Measurements from ENCODE around the gene THSD7B. TPM values are rescaled to one million over a fixed set of nuclear protein-coding genes. Genes with fewer than 3 reads are reported as not detected.

The THSD7B gene
- total RNA-seq, 1 donor from 2014 or later: 0.81 TPM

DNA sequence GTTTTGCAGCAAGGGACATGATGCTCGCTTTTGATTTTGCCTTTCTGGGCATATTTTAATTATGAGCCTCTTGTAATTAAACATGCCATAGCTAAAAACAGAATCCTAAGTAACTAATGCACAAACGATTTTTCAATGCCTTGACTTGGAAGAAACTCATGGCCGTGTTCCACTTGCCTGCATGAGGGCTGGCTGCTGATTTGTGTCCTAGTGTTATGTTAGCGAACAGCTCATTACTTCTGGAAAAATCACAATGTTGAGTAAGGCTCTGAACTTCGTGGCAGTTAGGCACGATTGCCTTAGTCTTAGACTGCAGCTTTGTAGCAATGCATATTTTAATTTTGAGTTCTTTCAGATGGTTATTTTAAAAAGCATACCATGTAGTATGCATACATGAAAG, 4.5 kb downstream of the THSD7B start:
- H3K4me3 ChIP-seq (ENCODE audit: low read depth, low read length): no peak overlapping the region
- DNase-seq (ENCODE audit: low read depth): no peak
- TF ChIP-seq, protein P1, sequence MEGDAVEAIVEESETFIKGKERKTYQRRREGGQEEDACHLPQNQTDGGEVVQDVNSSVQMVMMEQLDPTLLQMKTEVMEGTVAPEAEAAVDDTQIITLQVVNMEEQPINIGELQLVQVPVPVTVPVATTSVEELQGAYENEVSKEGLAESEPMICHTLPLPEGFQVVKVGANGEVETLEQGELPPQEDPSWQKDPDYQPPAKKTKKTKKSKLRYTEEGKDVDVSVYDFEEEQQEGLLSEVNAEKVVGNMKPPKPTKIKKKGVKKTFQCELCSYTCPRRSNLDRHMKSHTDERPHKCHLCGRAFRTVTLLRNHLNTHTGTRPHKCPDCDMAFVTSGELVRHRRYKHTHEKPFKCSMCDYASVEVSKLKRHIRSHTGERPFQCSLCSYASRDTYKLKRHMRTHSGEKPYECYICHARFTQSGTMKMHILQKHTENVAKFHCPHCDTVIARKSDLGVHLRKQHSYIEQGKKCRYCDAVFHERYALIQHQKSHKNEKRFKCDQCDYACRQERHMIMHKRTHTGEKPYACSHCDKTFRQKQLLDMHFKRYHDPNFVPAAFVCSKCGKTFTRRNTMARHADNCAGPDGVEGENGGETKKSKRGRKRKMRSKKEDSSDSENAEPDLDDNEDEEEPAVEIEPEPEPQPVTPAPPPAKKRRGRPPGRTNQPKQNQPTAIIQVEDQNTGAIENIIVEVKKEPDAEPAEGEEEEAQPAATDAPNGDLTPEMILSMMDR (conservative IDR thresholded peaks at IDR 0.05; ENCODE audit: low read depth, low read length): no peak

GRCh38 chr2:136770384-136770783, 5.0 kb downstream of the THSD7B start:
- TF ChIP-seq, protein P1 (conservative IDR thresholded peaks at IDR 0.05; ENCODE audit: low read depth, low read length): no peak
- DNase-seq (ENCODE audit: low read depth): no peak
- no peak overlapping the region for H3K4me3 ChIP-seq (ENCODE audit: low read depth, low read length)

DNA sequence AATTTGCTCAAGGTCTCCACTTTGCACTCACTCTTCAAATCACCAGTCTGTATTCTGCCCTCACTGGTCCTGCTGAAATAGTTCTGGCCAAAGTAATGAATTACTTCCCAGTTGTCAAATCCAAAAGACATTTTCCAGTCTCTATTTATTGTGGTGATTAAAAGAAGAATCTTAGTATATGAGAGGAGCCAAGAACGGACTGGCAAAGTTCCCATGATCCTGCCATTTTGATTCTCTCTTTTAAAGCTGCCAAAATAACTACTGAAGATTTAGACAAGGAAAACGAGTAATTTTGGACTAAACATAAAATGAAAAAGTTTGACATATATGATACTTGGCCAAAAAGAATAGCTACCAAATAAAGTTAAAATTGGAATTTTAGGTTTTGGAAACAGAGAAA, 12.0 kb downstream of the THSD7B start:
- no peak for DNase-seq (ENCODE audit: low read depth)
- no peak overlapping the region for H3K4me3 ChIP-seq (ENCODE audit: low read depth, low read length)
- TF ChIP-seq, protein P1 (conservative IDR thresholded peaks at IDR 0.05; ENCODE audit: low read depth, low read length): no peak

GRCh38 chr2:136783856-136784255, 18.5 kb downstream of the THSD7B start:
- TF ChIP-seq, protein P1 (conservative IDR thresholded peaks at IDR 0.05; ENCODE audit: low read depth, low read length): no peak
- DNase-seq (ENCODE audit: low read depth): no peak

GRCh38 chr2:136785215-136785614, 19.9 kb downstream of the THSD7B start:
- TF ChIP-seq, protein P1 (conservative IDR thresholded peaks at IDR 0.05; ENCODE audit: low read depth, low read length): no peak
- DNase-seq (ENCODE audit: low read depth): no peak
- H3K4me3 ChIP-seq (ENCODE audit: low read depth, low read length): no peak overlapping the region

More at GRCh38 chr2:136783856-136784255, 18.5 kb downstream of the THSD7B start:
- no peak overlapping the region for H3K4me3 ChIP-seq (ENCODE audit: low read depth, low read length)

GRCh38 chr2:136787970-136788369, 22.6 kb downstream of the THSD7B start:
- peak; percentile 61 for DNase-seq (ENCODE audit: low read depth)
- H3K4me3 ChIP-seq (ENCODE audit: low read depth, low read length): no peak overlapping the region
- TF ChIP-seq, protein P1 (conservative IDR thresholded peaks at IDR 0.05; ENCODE audit: low read depth, low read length): no peak

DNA sequence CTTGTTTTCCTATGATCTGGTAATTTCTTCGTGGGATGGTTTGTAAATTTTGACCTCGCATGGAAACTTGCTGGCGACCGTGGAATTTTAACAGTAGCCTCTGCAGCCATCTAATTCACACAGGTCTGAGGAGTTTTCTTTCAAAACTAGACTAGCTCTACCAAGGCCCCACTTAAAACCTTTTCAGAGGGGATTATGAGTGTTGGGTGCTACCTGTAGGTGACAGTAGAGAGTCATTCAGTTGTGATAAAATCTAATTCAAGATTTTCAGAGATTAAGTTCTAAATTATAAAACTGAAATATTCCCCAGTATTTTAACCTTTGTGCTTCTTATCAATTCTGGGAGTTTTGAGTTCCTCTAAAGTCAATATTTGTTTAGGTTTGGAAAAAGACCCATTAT, 31.0 kb downstream of the THSD7B start:
- H3K4me3 ChIP-seq (ENCODE audit: low read depth, low read length): no peak overlapping the region
- no peak for DNase-seq (ENCODE audit: low read depth)
- TF ChIP-seq, protein P1 (conservative IDR thresholded peaks at IDR 0.05; ENCODE audit: low read depth, low read length): peak; percentile 36
